Measurements from ENCODE around the gene AJM1.
"Not testable (repeated sequence)": the region's sequence is repeated elsewhere in the genome, so short reads cannot be mapped to it uniquely, and the experiment has no call there.

AJM1 gene

GRCh38 chr9:136831720-136832104 lies 10.6 kb upstream of the AJM1 start:
- no peak for DNase-seq

- DNase-seq = no peak
Observed at GRCh38 chr9:136832581-136832980, 9.7 kb upstream of the AJM1 start.

DNA sequence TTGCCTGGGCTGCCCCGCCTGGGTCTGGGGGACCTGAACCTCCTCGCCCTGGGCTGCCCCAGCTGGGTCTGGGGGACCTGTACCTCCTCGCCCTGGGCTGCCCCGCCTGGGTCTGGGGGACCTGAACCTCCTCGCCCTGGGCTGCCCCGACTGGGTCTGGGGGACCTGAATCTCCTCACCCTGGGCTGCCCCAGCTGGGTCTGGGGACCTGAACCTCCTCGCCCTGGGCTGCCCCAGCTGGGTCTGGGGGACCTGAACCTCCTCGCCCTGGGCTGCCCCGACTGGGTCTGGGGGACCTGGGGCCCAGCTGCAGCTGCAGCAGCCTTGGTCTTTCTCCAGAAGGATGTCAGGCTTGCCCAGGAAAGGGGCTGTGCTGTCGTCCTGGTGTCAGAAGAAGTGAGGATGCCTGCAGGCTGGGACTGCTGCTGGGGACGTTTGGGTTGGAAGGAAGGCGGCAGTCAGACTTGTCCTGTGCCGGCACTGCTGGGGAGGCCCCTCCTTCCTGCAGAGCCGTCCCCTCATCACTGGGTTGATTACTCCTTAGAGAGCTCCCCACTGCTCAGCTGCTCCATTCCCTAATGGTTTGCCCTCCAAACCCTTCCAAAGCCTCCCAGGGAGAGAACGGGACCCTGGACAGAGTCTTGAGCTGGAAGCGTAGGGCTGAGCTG lies 8.8 kb upstream of the AJM1 start:
- not testable (repeated sequence) for DNase-seq

GRCh38 chr9:136835162-136835931 lies 6.9 kb upstream of the AJM1 start:
- no peak for DNase-seq

DNA sequence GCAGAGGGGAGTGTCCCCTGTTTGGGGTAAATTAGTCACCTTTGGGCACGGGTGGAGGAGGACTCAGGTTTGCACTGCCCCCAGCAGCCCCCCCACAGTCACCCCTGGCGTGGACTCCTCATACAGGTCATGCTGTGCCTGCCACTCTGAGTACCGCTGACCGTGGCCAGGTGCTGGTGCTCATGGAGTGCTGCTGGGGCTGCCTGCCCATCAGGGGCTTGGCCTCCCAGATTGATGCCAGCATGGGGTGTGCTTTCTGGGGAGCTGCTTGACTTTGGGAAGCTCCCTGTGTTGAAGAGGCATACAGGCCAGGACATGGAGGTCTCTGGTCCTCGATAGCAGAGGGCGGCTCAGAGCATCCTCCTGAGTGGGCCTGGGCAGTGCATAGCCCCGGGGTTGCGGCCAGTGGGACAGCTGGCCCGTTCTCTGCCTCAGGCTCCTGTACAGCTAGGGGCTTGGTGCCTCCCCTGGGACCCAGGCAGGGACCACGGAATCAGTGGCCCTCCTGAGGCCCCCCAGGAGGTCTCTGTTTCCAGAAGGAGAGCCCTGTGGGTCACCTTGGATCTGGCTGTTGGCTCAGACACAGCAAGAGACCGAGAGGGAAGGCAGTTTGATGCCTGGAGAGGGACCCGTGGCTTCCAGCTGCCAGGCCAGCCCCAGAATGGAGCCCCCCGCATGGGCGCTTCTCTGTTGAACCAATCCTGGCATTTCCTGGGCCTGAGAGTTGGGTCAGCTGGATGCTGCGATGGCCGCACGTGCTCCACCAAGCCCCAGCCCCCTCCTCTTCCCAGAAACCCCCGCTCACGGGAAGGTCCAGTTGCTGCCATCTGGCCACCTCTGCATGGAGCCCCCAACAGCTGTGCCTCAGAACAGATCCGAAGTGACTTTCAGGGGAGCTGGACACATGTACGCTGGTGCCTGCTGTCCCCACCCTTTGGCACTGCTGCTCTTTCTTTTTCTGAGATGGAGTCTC lies 6.1 kb upstream of the AJM1 start:
- DNase-seq = no peak

DNA sequence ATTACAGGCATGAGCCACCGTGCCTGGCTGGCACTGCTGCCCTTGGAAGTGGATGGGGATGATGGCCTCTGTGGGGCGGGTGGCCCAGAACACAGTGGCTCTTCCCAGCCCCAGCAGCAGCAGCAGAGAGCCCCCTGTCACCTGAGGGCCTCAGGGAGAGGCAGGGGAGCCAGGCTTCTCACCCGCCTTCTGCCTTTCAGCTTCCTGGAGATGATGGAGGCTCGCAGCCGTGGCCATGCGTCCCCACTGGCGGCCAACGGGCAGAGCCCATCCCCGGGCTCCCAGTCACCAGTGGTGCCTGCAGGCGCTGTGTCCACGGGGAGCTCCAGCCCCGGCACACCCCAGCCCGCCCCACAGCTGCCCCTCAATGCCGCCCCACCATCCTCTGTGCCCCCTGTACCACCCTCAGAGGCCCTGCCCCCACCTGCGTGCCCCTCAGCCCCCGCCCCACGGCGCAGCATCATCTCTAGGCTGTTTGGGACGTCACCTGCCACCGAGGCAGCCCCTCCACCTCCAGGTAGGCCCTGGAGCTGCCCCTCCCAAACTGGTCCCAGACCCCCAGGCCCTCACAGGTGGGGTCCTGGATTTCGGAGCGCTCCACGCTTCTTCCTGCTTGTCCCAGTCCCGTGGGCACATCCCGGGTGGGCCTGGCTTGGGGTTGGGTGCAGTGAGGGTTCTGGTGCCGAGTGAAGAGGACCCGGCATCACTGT lies 5.0 kb upstream of the AJM1 start:
- no peak for DNase-seq

DNA sequence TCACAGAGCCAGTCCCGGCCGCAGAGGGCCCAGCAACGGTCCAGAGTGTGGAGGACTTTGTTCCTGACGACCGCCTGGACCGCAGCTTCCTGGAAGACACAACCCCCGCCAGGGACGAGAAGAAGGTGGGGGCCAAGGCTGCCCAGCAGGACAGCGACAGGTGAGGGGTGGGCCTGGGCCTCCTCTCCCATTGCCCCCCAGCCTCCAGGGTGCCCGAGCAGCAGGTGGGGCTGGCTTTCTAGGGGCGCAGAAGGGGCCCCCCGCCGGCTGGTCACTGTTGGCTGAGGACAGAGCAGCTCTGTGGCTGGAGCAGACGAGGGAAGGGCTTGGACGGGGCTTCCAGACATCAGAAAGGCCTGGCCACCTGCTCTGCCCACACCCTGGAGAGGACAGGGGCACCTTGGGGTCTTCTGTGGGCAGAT lies 4.4 kb upstream of the AJM1 start:
- DNase-seq = not testable (repeated sequence)

GRCh38 chr9:136838314-136839228 lies 3.7 kb upstream of the AJM1 start:
- no peak for DNase-seq

DNA sequence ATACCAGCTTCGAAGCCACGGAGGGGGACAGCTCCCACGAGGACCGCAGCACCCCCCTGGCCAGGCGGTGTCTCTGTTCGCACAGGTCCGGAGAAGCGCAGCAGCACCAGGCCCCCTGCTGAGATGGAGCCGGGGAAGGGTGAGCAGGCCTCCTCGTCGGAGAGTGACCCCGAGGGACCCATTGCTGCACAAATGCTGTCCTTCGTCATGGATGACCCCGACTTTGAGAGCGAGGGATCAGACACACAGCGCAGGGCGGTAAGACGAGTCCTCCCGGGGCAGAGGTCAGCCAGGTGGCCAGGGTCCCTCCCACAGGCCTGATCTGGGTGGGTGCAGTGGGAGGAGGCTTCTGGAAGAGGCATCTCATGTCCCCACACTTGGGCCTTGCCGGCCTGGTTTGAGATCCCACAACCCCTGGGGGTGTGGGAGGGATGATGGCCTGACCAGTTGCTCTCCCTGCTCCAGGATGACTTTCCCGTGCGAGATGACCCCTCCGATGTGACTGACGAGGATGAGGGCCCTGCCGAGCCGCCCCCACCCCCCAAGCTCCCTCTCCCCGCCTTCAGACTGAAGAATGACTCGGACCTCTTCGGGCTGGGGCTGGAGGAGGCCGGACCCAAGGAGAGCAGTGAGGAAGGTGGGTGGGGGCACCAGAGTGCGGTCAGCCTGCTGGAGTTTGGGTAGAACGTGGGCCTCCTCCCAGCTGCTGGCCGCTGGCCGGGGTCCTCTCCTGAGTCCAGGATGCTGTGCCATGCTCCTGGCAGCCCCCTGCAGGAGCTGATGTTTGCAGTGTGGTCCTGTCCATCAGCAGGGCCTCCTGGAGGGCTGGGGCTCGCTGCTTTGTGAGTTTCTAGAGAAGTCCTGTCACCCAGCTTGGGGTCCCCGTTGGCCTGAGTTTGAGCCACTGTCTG lies 2.8 kb upstream of the AJM1 start:
- DNase-seq = no peak

DNA sequence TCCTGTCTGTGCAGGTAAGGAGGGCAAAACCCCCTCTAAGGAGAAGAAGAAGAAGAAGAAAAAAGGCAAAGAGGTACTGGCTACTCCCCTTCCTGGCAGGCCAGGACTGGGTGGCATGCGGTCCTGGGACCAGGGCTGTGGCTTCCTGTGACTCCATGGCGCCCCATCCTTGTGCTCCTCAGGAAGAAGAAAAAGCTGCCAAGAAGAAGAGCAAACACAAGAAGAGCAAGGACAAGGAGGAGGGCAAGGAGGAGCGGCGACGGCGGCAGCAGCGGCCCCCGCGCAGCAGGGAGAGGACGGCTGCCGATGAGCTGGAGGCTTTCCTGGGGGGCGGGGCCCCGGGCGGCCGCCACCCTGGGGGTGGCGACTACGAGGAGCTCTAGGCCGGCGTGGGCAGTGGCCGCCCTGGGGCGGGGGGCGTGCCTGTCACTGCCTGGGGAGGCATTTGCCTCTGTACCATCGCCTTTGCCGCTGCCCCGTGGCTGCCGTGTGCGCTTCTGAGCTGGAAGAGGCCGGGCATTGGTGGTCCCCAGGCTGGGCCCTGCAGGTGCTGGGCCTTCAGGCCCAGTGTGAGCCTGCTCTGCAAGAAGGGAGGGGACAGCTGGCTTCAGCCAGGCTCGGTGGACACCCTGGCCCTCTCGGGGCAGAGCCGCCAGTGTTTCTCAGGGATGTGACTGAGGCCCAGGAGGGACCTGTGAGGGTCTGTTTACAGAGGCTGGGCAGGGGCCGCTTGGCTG lies 2.0 kb upstream of the AJM1 start:
- DNase-seq = no peak

DNA sequence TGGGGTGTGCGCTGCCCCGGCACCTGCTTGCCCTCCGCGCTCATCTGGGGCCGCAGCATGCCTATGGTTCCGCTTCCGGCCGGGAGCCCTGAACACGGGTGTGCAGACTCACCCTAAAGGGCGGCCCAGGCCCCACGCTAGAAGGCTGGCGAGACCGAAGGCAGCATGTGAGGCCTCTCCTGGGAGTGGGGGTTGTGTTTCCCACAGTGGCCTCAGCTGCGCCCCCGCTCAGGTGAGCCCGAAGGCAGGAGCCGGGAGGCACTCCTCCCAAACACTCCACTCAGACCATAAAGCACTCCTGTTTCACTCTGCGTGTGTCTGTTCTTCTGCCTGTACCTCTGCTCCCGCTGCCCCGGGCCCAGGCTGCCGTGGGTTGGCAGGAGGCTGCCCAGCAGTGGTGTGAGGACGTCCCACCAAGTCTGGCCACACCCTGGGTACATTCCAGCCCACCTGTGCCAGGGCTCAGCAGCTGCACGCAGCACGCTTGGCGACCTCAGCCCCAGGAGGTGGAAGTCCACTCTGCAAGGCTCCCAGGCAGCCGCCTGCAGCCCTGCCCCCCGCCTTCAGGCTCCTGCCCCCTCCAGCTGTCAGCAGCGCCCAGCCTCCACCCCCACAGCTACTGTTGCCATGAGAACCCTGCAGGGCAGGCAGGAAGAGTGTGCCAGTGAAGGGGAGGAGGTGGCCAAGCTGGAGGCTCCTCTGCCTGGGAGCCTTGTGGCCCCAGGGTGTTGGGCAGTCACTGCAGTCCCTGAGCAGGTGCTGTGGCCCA lies 1.2 kb upstream of the AJM1 start:
- no peak for DNase-seq

DNA sequence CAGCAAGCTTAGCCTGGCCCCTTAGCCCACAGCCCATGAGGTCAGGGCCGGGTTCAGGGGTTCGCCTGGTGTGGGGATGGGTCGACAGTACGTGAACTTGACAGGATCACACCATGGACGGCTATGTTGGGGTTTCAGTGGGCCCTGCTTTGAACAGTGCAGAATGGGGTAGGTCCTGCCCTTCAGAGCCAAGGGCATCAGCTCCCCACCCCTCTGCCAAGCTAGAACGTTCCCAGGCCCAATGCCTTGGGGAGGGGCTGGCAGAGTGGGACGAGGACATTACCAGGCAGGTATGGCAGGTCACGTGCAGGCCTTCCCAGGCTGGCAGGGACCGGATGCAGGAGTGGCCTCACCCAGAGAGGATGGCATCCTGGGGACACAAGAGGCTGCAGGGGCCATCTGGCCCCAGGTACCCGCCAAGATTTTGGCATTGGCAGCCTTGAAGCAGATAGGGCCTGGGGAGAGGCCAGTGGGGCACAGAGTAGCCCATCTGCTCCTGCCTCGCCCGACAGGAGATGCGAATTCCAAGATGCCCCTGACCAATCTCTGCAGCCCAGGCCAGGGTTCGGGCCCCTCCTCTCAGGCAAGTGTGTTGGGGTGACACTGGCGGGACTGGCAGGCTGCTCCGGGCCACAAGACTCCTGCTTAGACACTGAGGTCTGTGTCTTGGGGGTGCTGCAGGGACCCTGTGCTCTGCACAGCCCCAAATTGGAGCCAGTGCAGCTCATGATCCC lies 465 bp upstream of the AJM1 start:
- DNase-seq = not testable (repeated sequence)

- not testable (repeated sequence) for DNase-seq
Observed at GRCh38 chr9:136843159-136843800, 1.0 kb downstream of the AJM1 start.

GRCh38 chr9:136843801-136844740 lies 1.8 kb downstream of the AJM1 start:
- DNase-seq = peak; percentile 70

GRCh38 chr9:136844761-136845464 lies 2.6 kb downstream of the AJM1 start:
- DNase-seq = no peak
